Measurements from ENCODE around the gene POU4F3. TPM values are rescaled to one million over a fixed set of nuclear protein-coding genes. Genes with fewer than 3 reads are reported as not detected.

POU4F3 gene
- total RNA-seq, 1 donor from 2014 or later = not detected

DNA sequence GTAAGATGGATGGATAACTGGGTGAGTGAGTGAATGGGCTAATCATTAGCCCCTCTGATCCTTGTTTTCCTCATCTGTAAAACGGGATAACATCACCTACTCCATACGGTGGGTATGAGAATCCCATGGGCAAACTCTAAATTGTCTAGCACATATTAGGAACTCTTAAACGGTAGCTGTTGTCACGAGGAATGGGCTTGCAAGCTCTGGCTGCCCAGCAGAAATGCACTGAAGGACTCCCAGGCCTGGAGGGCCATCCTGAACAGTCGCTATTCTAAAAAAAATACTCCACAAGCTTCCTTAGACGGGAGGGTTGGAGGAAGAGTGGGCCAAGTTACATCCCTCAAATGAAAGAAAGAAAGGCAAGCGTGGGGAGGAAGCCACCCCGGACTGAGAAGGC is 711 bp upstream of the POU4F3 start:
- intact Hi-C loops (cut with DNase I) = no loop called here
- no peak for DNase-seq (ENCODE audit: low spot score)

DNA sequence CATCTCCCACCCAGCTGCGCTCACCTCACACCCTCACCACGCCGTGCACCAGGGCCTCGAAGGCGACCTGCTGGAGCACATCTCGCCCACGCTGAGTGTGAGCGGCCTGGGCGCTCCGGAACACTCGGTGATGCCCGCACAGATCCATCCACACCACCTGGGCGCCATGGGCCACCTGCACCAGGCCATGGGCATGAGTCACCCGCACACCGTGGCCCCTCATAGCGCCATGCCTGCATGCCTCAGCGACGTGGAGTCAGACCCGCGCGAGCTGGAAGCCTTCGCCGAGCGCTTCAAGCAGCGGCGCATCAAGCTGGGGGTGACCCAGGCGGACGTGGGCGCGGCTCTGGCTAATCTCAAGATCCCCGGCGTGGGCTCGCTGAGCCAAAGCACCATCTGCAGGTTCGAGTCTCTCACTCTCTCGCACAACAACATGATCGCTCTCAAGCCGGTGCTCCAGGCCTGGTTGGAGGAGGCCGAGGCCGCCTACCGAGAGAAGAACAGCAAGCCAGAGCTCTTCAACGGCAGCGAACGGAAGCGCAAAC is 1.1 kb downstream of the POU4F3 start:
- intact Hi-C loops (cut with DNase I) = no loop called here
- DNase-seq (ENCODE audit: low spot score) = no peak

DNA sequence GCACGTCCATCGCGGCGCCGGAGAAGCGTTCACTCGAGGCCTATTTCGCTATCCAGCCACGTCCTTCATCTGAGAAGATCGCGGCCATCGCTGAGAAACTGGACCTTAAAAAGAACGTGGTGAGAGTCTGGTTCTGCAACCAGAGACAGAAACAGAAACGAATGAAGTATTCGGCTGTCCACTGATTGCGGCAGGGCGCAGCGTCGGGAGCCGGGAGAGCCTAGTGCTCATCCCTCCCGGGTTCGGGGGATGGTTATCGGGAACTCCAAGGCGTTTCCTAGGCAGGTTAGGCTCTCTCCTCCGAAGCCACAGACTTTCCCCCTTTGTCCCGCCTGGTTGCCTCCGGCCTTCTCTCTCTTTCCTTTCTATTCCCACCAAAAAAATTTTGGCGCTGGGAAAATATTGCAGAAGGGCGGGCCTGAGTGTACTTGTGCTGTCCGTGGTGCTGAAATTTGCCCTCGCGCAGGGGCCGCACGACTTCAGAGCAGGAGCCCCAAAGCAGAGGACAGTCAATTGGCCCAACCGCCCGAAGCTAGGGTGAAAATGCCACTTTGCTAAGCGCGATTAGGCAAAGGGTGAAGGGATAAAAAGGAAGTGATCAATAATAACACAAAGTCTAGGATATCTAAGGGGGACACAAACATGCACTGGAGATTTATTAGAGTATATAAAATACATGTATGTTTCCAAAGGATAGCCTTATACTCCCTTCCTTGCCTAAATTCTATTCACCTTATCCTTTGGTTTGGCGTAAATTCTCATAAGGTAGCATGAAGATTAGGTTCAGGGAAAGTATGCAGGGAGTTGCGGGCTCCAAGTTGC is 1.8 kb downstream of the POU4F3 start:
- DNase-seq (ENCODE audit: low spot score) = no peak
- intact Hi-C loops (cut with DNase I) = no loop called here

DNA sequence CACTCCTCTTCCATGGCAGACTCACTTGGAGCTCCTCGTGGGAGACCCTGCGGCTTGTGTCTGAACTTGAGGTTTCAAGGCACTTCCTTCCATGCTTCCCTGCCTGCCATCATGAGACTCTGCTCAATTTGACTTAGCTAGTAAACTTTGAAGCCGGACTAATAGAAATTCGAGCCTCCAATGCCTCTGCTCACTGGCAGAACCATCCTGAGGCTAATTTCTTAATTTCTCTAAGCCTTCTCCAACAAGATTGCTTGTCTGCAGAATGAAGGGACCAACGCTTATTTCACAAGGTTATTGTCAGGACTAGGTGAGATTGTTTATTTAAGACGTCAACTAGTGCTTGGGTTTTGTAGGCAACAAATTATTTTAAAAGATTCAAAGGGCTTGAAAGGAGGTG is 3.2 kb downstream of the POU4F3 start:
- intact Hi-C loops (cut with DNase I) = no loop called here
- no peak for DNase-seq (ENCODE audit: low spot score)

DNA sequence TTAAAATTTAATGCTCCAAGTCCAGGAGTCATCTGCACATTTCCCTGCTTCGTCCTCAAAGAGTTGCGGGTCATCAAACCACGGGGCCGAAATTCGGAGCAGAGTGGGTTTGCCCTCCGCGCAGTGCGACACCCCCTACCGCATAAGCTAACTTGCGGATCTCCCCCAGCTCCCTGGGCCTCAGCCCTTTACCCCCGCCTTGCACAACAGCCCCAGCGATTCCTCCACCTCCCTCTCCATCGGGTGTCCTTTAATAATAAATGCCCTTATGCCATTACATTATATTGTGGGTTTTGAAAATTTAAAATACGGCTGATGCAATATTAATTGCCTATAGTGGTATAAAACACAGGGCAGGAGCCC is 3.9 kb downstream of the POU4F3 start:
- intact Hi-C loops (cut with DNase I) = no loop called here
- no peak for DNase-seq (ENCODE audit: low spot score)

DNA sequence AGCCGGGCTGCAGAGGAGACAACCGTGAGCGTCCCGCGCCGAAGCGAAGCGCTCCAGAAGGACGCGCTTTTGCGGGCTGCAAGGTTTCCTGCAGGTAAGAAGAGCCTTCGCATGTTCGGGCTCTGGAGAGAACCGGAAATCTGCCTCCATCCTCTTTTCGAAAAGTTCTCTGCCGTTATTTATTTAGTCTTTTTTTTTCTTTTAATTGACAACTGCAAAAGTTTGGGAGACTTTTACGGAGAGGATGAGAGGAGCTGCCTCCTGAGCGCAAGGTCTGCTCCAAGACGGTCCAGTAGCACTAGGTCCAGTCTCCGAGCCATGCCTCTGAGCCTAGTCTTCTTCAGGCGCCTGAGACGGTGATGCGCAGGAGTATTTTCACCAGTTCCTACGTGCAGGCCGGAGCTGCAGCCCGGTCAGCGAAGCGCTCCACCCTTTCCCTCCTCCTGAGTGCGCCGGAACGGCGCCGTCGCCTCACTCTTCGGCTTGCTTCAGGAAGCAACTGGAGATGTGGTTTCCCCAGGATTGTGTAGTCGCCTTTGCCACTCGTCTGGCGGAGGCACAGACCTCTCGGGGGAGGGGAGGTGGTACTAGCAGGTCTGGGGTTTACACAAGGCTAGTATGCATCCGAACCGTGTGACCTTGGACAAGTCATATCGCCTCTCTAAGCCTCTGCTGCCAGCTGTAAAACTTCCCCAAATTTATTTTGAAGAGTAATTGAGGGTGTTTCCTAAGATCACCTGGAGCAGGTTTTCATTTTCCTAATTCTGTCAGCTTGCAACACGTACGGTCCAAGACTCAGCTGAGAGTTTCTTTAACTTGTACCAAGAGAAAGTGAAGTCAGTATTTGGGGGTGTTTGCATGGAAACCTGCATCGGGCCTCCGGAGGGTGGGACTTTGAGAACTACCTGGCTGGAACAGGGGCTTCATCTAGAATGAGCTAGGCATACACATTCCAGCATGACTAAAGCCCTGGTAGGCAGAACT is 4.5 kb downstream of the POU4F3 start:
- no peak for DNase-seq (ENCODE audit: low spot score)
- intact Hi-C loops (cut with DNase I) = no loop called here

DNA sequence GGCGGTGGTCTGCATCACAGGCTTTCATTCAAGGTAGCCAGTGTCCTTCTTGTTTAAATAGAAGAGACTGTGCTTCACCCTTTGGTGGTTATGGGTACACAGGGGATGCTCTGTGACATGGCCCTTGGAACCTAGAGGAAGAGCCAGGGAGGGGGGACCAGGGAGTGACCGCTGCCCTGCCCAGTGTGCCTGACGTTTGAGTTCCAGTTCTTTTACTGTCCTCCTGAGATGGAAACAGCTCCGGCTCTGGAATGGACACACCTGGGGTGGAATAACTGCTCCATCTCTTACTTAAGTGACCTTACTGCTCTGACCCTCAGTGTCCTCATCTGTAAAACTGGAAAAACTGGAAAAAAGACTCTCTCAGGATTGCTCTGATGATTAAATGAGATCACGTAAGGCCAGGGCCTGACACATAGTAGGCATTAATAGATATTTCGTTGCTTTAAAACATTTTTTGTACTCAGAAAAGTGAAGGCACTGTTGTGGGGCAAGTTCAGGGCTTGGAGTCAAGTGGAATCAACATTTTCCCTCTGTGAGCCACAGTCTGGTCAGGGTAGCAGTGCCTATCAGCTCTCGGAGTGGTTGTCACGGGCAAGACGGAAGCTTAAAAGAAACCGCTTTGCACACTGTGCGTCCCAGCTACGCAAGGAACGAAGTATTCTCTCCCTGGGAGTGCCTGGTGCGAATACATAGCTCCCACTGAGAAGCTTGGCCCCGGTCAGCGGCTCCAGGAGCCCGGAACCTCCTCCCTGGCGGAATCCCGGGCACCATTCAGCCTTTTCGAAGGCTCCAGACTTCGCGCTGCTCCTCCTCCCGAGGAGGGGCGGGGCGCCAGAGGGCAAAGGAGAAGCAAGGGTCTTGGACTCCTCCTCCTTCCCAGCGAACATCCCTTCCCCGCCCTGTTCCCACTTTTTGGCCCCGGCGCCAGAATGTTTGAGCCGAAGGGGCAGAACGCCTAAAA is 5.8 kb downstream of the POU4F3 start:
- no peak for DNase-seq (ENCODE audit: low spot score)
- intact Hi-C loops (cut with DNase I) = no loop called here

DNA sequence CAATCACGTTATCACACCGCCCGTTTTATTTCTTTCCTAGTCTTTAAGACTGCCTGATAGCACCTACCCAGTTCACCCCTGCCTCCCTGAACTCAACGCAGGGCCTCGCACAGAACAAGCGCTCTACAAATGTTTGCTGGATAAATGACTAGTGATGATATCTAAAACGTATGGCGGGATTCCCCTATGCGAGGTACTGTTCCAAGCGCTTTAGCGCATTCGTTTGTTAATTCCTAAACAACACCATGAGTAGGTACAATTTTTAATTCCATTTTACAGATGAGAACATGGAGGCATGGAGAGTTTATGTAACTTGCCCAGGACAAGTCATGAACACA is 6.6 kb downstream of the POU4F3 start:
- intact Hi-C loops (cut with DNase I) = no loop called here
- DNase-seq (ENCODE audit: low spot score) = no peak

DNA sequence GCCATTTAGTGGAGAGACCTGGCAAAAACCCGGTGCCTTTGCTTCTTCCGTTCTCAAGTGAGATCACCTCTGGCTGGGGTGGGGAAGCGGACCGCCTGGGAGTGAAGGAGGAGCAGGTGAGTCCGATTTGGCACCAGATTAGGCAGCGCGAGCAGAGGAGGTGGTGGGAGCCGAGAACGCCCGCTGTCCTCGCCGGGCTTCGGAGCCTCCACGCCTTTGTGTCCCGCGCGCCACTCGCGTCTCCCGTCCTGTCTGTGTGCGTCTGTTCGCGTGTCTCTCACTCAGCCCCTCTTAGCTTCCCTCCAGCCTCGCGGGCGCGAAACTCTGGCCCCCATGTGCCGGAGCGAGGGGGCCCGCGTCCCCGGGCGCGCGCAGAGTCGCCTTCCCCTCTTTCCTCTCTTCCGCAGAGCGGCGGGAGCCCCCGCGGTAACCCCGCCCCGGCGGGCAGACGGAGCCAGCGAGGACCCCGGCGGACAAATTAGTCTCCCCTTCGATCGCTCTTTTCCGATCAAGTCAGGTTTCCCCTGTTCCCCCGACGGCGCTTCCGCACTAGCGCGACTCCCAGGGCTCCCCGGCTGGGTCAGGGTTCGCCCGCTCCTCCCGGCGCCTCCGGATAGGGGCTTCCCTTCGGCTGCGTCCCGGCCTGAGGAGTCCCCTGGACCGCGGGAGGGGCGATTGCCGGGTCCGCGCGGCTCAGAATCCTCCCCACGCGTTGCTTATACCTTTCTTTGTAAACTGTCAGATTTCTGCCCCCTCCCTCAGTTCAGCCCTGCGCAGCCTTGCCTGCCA is 7.1 kb downstream of the POU4F3 start:
- intact Hi-C loops (cut with DNase I) = no loop called here
- no peak for DNase-seq (ENCODE audit: low spot score)

DNA sequence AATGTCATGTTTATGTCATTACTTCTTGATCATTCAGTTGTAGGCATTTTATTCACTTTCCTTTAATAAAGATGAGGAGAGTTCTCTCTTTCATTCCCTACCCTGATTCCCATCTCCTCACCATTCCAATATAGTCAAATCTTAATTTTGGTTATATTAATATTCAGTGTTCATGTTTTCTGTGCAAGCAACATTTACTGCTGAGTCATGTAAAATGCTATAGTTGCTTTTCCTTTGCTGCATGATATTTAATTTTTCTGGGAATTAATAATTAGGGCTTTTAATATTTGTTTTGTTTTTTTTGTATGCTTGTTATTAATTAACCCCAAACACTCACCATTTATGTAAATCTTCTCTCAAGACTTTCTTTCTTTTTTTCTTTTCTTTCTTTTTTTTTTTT is 18.5 kb downstream of the POU4F3 start:
- no peak for DNase-seq (ENCODE audit: low spot score)
- intact Hi-C loops (cut with DNase I) = no loop called here

DNA sequence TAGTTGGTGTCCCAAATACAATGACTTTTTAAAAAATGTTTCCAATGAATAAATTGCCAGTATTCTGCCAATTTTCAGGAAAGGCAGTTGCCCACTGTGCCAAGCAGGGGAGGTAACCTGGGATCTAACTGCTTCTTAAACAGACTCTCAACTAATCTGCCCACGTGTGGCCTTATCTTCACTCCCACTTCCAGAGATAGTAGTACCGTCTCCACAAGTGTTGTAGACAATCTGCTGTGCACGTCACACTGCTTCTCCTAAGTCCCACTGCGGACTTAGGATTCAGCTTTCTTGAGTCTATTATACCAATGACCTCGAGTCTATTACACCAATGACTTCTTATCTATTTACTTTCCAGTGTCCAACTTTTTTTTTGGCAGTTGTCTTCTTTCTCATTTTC is 21.2 kb downstream of the POU4F3 start:
- intact Hi-C loops (cut with DNase I) = no loop called here
- DNase-seq (ENCODE audit: low spot score) = no peak

DNA sequence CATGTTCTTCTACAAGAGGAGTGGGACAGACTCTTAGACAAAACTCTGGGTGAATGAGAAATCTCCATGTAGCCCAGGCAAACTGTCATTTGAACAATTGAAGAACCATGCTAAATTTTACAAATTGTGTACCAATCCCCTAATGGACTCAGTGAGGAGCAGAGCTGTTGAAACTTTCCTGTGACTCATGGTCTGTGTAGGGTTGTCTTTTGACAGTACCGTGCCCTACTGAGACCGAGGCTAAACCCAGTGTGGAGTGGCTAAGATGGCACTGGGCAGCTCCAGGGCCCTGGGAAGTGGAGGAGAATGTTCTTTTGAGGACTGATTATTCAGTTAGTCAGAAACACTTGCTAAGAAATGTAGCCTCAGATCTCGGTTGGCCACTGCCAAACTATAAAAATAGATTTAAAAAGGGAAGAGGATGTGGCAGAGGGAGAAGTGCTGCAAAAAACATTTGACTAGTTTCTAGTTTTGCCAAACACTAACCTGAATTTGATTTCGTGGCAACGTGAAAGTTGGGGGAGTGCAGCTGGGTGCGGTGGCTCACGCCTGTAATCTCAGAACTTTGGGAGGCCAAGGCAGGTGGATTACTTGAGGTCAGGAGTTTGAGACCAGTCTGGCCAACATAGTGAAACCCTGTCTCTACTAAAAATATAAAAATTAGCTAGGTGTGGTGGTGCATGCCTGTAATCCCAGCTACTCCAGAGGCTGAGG is 24.7 kb downstream of the POU4F3 start:
- DNase-seq (ENCODE audit: low spot score) = no peak
- intact Hi-C loops (cut with DNase I) = no loop called here

DNA sequence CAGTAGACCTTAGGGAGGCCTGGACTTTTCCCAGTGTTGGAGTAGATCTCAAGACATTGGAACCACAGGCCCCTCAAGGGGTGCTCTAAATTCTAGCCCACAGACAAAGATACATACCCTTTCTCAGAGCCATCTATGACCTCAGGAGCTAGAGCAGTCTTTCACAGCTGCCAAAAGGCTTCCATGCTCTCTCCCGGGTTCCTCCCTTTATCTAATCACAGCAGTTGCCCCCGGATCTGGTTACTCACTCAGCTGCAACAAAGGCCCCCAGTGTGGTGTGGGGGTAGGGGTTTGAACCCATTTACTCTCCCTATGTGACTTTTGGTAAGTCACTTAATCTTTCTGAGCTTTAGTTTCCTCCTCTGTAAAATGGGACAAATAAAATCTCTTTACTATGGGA is 27.0 kb downstream of the POU4F3 start:
- DNase-seq (ENCODE audit: low spot score) = no peak
- intact Hi-C loops (cut with DNase I) = no loop called here

DNA sequence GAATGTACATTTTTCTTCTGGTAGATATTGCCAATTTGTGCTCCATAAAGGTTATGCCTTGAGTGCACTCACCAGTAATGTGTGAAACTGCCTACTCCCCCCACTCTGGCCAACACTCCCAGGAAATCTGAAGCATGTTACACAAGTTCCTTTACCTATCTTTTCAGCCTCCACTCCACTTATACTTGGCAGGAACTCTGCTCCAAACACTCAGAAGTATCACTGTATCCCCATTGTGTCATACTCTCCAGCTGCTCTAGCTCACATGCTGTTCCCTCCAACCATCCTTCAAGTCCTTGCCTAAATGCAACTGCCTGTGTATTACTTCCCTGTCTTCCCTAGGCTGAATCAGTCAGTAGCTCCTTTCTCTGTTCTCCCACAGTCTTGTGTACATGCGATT is 28.3 kb downstream of the POU4F3 start:
- intact Hi-C loops (cut with DNase I) = no loop called here

DNA sequence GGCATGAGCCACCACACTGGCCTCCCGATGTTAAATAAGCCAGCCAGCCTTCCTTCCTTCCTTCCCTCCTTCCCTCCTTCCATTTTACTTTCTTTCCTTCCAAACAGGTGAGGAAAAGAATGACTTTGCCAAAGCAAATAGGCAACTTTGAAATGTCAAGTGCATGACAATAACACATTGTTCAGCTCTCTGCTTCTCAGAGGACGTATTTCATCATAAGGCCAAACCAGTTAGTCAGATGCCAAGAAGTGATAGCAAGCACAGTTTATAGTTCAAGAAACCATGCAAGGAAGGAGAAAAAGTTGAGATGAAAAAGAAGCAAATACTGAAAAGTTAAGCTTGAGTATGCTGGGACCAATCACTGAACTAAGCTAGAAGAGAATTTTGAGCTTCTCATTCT is 29.5 kb downstream of the POU4F3 start:
- DNase-seq (ENCODE audit: low spot score) = no peak
- intact Hi-C loops (cut with DNase I) = no loop called here

More for the DNA sequence above, 28.3 kb downstream of the POU4F3 start:
- DNase-seq (ENCODE audit: low spot score) = no peak

DNA sequence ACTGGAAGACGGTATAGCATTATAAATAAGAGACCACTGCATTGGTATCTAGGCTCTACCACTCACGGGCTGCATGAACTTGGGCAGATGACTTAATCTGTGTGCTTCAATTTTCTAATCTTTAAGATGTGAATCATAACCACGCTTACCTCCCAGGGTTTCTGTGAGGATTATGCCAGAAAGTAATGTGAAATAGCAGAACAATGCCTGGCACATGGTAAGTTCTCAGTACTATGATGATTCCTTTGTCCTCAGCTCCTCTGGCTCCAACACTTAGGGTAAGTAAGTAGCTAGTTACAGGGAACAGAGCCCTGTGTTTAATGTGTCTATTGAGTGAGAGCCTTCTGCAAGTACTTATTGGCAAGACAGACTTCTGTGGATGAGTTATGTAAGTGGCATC is 31.1 kb downstream of the POU4F3 start:
- intact Hi-C loops (cut with DNase I) = no loop called here
- DNase-seq (ENCODE audit: low spot score) = no peak

DNA sequence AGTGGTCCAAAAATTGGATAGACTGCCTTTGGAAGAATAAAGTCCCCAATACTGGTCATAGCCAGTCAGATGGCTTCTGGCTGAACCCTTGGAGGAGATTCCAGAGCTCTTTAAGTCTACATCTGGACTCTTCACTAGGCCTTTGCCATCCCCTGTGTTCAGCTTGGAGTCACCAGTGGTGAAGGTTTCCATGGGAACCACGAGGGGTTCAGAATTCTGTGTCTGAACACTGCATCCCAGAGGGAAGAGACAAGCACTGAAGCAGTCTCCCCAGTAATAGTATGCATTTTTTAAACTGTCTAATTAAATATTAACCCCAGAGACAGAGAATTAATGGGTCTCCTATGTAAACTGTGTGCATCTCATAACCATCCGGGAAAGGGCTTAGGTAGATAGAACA is 38.2 kb downstream of the POU4F3 start:
- intact Hi-C loops (cut with DNase I) = no loop called here

DNA sequence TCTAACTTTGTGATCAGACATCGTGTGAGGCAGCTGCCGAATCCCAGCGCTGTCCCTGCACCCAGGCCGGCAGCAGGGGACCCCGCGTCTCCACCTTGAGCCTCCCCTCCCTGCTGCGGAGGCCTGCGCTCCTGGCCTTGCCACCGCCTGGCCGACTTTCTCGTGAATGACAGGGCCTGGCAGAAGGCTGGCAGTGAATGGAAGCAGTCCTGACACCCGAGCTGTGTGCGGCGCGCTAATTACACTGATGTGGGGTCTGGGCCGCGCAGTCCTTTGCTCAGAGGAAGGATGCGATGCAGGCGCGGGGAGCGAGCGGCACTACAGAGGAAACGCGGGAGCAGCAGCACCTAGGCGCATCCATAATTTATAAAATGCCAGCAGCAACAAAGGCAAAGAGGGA is 40.3 kb downstream of the POU4F3 start:
- DNase-seq (ENCODE audit: low spot score) = no peak
- intact Hi-C loops (cut with DNase I) = no loop called here

More for the DNA sequence above, 38.2 kb downstream of the POU4F3 start:
- no peak for DNase-seq (ENCODE audit: low spot score)

Measured in cardiac septum (tissue), 1 donor.